Prostate gland (tissue), 2 donors: ENCODE results near the gene ACE.

Experiments
- CTCF ChIP-seq, 4 experiments: fragments of 200-600 bp in 2 of 4; fragments of 450-650 bp in 2 of 4; sonication (generic) in 2 of 4; IDR thresholded peaks; 1 replicate in 3 of 4; 2 replicates in 1 of 4; pipeline ENCODE4 v1.5.1; 2016 to 2019; ENCODE audit warnings: antibody characterized with exemption in 4 of 4, mild to moderate bottlenecking in 2 of 4, moderate library complexity in 2 of 4
- POLR2A ChIP-seq: fragments of 450-650 bp; IDR thresholded peaks from one replicate; pipeline ENCODE4 v1.6.1; 2016; ENCODE audit warnings: antibody characterized with exemption, mild to moderate bottlenecking
- POLR2AphosphoS5 ChIP-seq: sonication (generic); formaldehyde crosslinking; IDR thresholded peaks from one replicate; pipeline ENCODE4 v1.6.1; 2017; ENCODE audit warnings: antibody characterized with exemption

GRCh38 chr17:63542942-63543821, 66.3 kb downstream of the ACE start:
- TF ChIP-seq POLR2AphosphoS5 = no peak
- TF ChIP-seq CTCF (IDR thresholded peaks at IDR 0.05) = no peak
- TF ChIP-seq POLR2A = no peak
